HG02943 (cell line): ENCODE data around the gene SYTL4.

ENCODE experiments used
- ATAC-seq: cut with Tn5 transposase; IDR thresholded peaks from one replicate; pipeline ENCODE4 v1.9.1; 2021; ENCODE audit warnings: mild to moderate bottlenecking, low read depth, moderate library complexity; ENCODE audit not compliant: unreplicated experiment

The SYTL4 gene

GRCh38 chrX:100695991-100696390 lies 35.9 kb downstream of the SYTL4 start:
- ATAC-seq = no peak

- no peak for ATAC-seq
Observed at GRCh38 chrX:100695302-100695701, 36.6 kb downstream of the SYTL4 start.

GRCh38 chrX:100687546-100687945 lies 44.4 kb downstream of the SYTL4 start:
- ATAC-seq = no peak

- ATAC-seq = no peak
Observed at GRCh38 chrX:100687128-100687527, 44.8 kb downstream of the SYTL4 start.

- no peak for ATAC-seq
Observed at GRCh38 chrX:100685997-100686305, 46.0 kb downstream of the SYTL4 start.

GRCh38 chrX:100685284-100685996 lies 46.5 kb downstream of the SYTL4 start:
- ATAC-seq = peak; percentile 72

- no peak for ATAC-seq
Observed at GRCh38 chrX:100682939-100683338, 49.0 kb downstream of the SYTL4 start.

GRCh38 chrX:100681599-100681998 lies 50.3 kb downstream of the SYTL4 start:
- ATAC-seq = no peak

GRCh38 chrX:100680756-100681155 lies 51.2 kb downstream of the SYTL4 start:
- no peak for ATAC-seq

GRCh38 chrX:100677611-100678181 lies 54.2 kb downstream of the SYTL4 start:
- no peak for ATAC-seq

- no peak for ATAC-seq
Observed at GRCh38 chrX:100674705-100675104, 57.2 kb downstream of the SYTL4 start.

GRCh38 chrX:100673397-100673953 lies 58.4 kb downstream of the SYTL4 start:
- no peak for ATAC-seq

- ATAC-seq = no peak
Observed at GRCh38 chrX:100672966-100673365, 59.0 kb downstream of the SYTL4 start.

GRCh38 chrX:100663642-100664041 lies 68.3 kb downstream of the SYTL4 start:
- ATAC-seq = no peak

- ATAC-seq = no peak
Observed at GRCh38 chrX:100662796-100663195, 69.1 kb downstream of the SYTL4 start.

GRCh38 chrX:100662170-100662569 lies 69.8 kb downstream of the SYTL4 start:
- no peak for ATAC-seq

GRCh38 chrX:100659431-100660137 lies 72.3 kb downstream of the SYTL4 start:
- no peak for ATAC-seq

- ATAC-seq = no peak
Observed at GRCh38 chrX:100658941-100659381, 73.0 kb downstream of the SYTL4 start.

- no peak for ATAC-seq
Observed at GRCh38 chrX:100654261-100654660, 77.7 kb downstream of the SYTL4 start.

- no peak for ATAC-seq
Observed at GRCh38 chrX:100652266-100652665, 79.7 kb downstream of the SYTL4 start.

- ATAC-seq = no peak
Observed at GRCh38 chrX:100650841-100651240, 81.1 kb downstream of the SYTL4 start.
